ENCODE results near the gene GRAMD1B. TPM values are rescaled to one million over a fixed set of nuclear protein-coding genes. Genes with fewer than 3 reads are reported as not detected.

GRAMD1B gene
- total and polyA plus RNA-seq, 4 donors: 28.7 to 51.5 (median 45.9) TPM

DNA sequence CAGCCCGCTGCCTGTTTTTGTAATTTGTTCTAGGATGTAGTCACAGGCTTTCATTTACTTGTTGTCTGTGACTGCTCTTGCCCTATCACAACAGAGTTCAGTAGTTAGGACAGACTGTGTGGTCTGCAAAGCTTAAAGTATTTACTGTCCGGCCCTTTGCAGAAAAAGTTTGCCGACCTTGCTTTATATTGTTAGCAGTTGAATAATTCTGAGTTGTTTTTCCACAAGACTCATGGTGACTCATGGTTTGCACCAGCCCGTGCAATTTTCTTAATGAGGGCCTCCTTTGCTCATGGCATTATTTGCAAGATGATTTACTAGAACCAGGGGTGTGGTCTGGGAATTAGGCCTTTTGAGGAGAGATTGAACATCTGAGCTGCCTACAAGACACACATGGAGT lies 113.7 kb downstream of the GRAMD1B start:
- H3K4me1 ChIP-seq (ENCODE audit: control insufficient read depth, insufficient read depth, low read length): peaks cover 20% of the 10 kb centered on the region
- 100% methylated on average over 1 of the region's 4 CpGs for whole genome bisulfite sequencing (ENCODE audit: insufficient coverage)

GRCh38 chr11:123544631-123545375 lies 114.7 kb downstream of the GRAMD1B start:
- Histone ChIP-seq H3K4me3 (ENCODE audit: low read depth, low read length) (no peak overlapping the region), H3K9me3 (ENCODE audit: control insufficient read depth, insufficient read depth, low read length) (no peaks in the 10 kb centered on the region), H3K4me1 (ENCODE audit: control insufficient read depth, insufficient read depth, low read length) (peaks cover 25% of the 10 kb centered on the region), H3K27ac (ENCODE audit: low read depth, low read length) (peak overlapping the region; percentile 43), H3K36me3 (ENCODE audit: control insufficient read depth, insufficient read depth, low read length) (no peaks in the 10 kb centered on the region), H3K27me3 (ENCODE audit: control insufficient read depth, insufficient read depth, low read length) (no peaks in the 10 kb centered on the region)
- WGBS (ENCODE audit: insufficient coverage): 37% methylated on average over 9 of the region's 16 CpGs
- DNase-seq (ENCODE audit: low read depth in 4 of 6, low spot score in 6 of 6): peak in 2 of 6 donors; percentile 60 to 71

More for the DNA sequence above, 113.7 kb downstream of the GRAMD1B start:
- H3K4me3 ChIP-seq (ENCODE audit: low read depth, low read length): no peak overlapping the region
- H3K27me3 ChIP-seq (ENCODE audit: control insufficient read depth, insufficient read depth, low read length): no peaks in the 10 kb centered on the region
- no peak overlapping the region for H3K27ac ChIP-seq (ENCODE audit: low read depth, low read length)
- no peak for DNase-seq (ENCODE audit: low read depth in 4 of 6, low spot score in 6 of 6)
- no peaks in the 10 kb centered on the region for H3K9me3 ChIP-seq (ENCODE audit: control insufficient read depth, insufficient read depth, low read length)
- H3K36me3 ChIP-seq (ENCODE audit: control insufficient read depth, insufficient read depth, low read length): no peaks in the 10 kb centered on the region

DNA sequence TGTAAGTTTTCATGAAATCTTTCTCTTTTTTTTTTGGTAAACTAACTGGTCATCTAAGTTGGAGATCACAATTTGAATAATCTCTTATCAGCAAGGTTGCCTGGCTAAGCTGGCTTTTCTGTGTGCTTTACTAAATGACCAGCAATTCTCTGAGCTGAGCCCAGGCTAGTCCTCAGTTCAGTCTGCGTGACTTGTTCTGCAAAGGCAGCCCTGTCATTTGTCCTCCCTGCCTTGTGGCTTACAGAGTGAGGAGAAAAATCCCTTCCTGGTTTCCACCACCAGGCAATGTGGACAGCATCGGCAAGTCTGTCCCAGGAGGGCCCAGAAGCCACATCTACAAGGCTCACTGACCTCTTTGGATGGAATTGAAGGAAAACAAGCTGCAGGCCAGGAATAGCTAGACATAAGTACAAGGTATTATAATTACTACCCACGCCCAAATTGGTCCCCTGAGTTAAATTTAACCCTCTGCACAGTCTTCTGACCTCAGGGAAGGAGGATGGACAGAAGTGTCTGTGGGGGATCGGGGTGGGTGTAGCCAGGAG lies 115.7 kb downstream of the GRAMD1B start:
- Histone ChIP-seq H3K4me3 (ENCODE audit: low read depth, low read length) (no peak overlapping the region), H3K9me3 (ENCODE audit: control insufficient read depth, insufficient read depth, low read length) (no peaks in the 10 kb centered on the region), H3K27ac (ENCODE audit: low read depth, low read length) (no peak overlapping the region), H3K36me3 (ENCODE audit: control insufficient read depth, insufficient read depth, low read length) (no peaks in the 10 kb centered on the region), H3K4me1 (ENCODE audit: control insufficient read depth, insufficient read depth, low read length) (peaks cover 33% of the 10 kb centered on the region), H3K27me3 (ENCODE audit: control insufficient read depth, insufficient read depth, low read length) (no peaks in the 10 kb centered on the region)
- WGBS (ENCODE audit: insufficient coverage): 100% methylated on average over 1 of the region's 4 CpGs
- DNase-seq (ENCODE audit: low read depth in 4 of 6, low spot score in 6 of 6): no peak

DNA sequence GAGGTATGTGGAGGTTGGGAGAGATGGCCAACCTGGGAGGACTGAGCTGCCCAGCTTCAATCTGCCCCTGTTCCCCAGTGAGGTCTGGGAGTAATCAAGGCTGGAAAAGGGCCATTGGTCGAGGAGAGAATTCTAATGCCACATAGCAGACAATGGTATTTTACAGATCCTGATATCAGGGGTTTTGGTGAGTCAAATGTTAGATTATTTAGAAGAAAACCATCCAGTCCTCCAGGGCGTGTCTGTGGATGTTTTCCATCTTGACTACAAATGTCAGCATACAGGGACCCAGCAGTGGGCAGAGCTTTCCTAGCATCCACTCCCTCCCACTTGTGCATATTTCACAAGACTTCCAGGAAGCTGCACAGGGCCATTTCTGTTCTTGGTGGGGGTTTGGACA lies 116.4 kb downstream of the GRAMD1B start:
- Histone ChIP-seq H3K4me3 (ENCODE audit: low read depth, low read length) (no peak overlapping the region), H3K27me3 (ENCODE audit: control insufficient read depth, insufficient read depth, low read length) (no peaks in the 10 kb centered on the region), H3K36me3 (ENCODE audit: control insufficient read depth, insufficient read depth, low read length) (no peaks in the 10 kb centered on the region), H3K4me1 (ENCODE audit: control insufficient read depth, insufficient read depth, low read length) (peaks cover 35% of the 10 kb centered on the region), H3K9me3 (ENCODE audit: control insufficient read depth, insufficient read depth, low read length) (no peaks in the 10 kb centered on the region), H3K27ac (ENCODE audit: low read depth, low read length) (no peak overlapping the region)
- DNase-seq (ENCODE audit: low read depth in 4 of 6, low spot score in 6 of 6): no peak
- WGBS (ENCODE audit: insufficient coverage): 80% methylated on average over 1 of the region's 2 CpGs

DNA sequence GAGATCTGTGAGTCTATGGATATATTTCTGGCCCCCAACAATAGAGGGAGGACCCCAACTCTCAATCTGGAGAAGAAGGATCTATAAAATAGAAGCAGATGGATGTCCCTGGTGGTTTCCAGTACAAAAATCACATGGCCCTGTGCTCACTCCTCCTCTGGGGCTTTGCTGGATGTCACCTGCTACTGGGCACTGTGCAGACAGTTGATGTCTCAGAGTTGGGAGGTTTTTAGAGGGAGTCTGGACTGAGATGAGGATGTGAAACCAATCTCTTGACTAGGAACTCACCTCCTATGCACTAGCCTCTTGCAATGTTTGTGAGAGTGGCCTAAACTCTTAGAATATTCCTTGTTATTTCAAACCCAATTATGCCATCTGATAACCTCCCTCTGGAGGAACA lies 117.1 kb downstream of the GRAMD1B start:
- no peak for DNase-seq (ENCODE audit: low read depth in 4 of 6, low spot score in 6 of 6)
- no peaks in the 10 kb centered on the region for H3K36me3 ChIP-seq (ENCODE audit: control insufficient read depth, insufficient read depth, low read length)
- no peak overlapping the region for H3K4me3 ChIP-seq (ENCODE audit: low read depth, low read length)
- H3K27ac ChIP-seq (ENCODE audit: low read depth, low read length): no peak overlapping the region
- peaks cover 35% of the 10 kb centered on the region for H3K4me1 ChIP-seq (ENCODE audit: control insufficient read depth, insufficient read depth, low read length)
- H3K9me3 ChIP-seq (ENCODE audit: control insufficient read depth, insufficient read depth, low read length): no peaks in the 10 kb centered on the region
- no peaks in the 10 kb centered on the region for H3K27me3 ChIP-seq (ENCODE audit: control insufficient read depth, insufficient read depth, low read length)

GRCh38 chr11:123548774-123549173 lies 118.7 kb downstream of the GRAMD1B start:
- H3K4me1 ChIP-seq (ENCODE audit: control insufficient read depth, insufficient read depth, low read length): peaks cover 35% of the 10 kb centered on the region
- no peaks in the 10 kb centered on the region for H3K9me3 ChIP-seq (ENCODE audit: control insufficient read depth, insufficient read depth, low read length)
- no peaks in the 10 kb centered on the region for H3K27me3 ChIP-seq (ENCODE audit: control insufficient read depth, insufficient read depth, low read length)
- no peak overlapping the region for H3K4me3 ChIP-seq (ENCODE audit: low read depth, low read length)
- no peak for DNase-seq (ENCODE audit: low read depth in 4 of 6, low spot score in 6 of 6)
- H3K27ac ChIP-seq (ENCODE audit: low read depth, low read length): no peak overlapping the region
- no peaks in the 10 kb centered on the region for H3K36me3 ChIP-seq (ENCODE audit: control insufficient read depth, insufficient read depth, low read length)
- 87% methylated on average over 3 of the region's 4 CpGs for WGBS (ENCODE audit: insufficient coverage)

GRCh38 chr11:123549926-123550917 lies 120.2 kb downstream of the GRAMD1B start:
- WGBS (ENCODE audit: insufficient coverage): 54% methylated on average over 11 of the region's 16 CpGs
- Histone ChIP-seq H3K4me1 (ENCODE audit: control insufficient read depth, insufficient read depth, low read length) (peaks cover 25% of the 10 kb centered on the region), H3K27me3 (ENCODE audit: control insufficient read depth, insufficient read depth, low read length) (no peaks in the 10 kb centered on the region), H3K27ac (ENCODE audit: low read depth, low read length) (no peak overlapping the region), H3K9me3 (ENCODE audit: control insufficient read depth, insufficient read depth, low read length) (no peaks in the 10 kb centered on the region), H3K4me3 (ENCODE audit: low read depth, low read length) (no peak overlapping the region), H3K36me3 (ENCODE audit: control insufficient read depth, insufficient read depth, low read length) (no peaks in the 10 kb centered on the region)
- peak in 1 of 6 donors; percentile 65 for DNase-seq (ENCODE audit: low read depth in 4 of 6, low spot score in 6 of 6)

- Histone ChIP-seq H3K9me3 (ENCODE audit: control insufficient read depth, insufficient read depth, low read length) (no peaks in the 10 kb centered on the region), H3K36me3 (ENCODE audit: control insufficient read depth, insufficient read depth, low read length) (no peaks in the 10 kb centered on the region), H3K4me1 (ENCODE audit: control insufficient read depth, insufficient read depth, low read length) (peaks cover 16% of the 10 kb centered on the region), H3K27me3 (ENCODE audit: control insufficient read depth, insufficient read depth, low read length) (no peaks in the 10 kb centered on the region), H3K27ac (ENCODE audit: low read depth, low read length) (no peak overlapping the region), H3K4me3 (ENCODE audit: low read depth, low read length) (no peak overlapping the region)
- DNase-seq (ENCODE audit: low read depth in 4 of 6, low spot score in 6 of 6): no peak
- WGBS (ENCODE audit: insufficient coverage): 100% methylated on average over 2 of the region's 6 CpGs
These were observed 121.0 kb downstream of the GRAMD1B start for GRCh38 chr11:123551079-123551478.

GRCh38 chr11:123556633-123557032 lies 126.6 kb downstream of the GRAMD1B start:
- Histone ChIP-seq H3K27me3 (ENCODE audit: control insufficient read depth, insufficient read depth, low read length) (no peaks in the 10 kb centered on the region), H3K4me1 (ENCODE audit: control insufficient read depth, insufficient read depth, low read length) (peaks cover 22% of the 10 kb centered on the region), H3K4me3 (ENCODE audit: low read depth, low read length) (no peak overlapping the region), H3K9me3 (ENCODE audit: control insufficient read depth, insufficient read depth, low read length) (no peaks in the 10 kb centered on the region), H3K36me3 (ENCODE audit: control insufficient read depth, insufficient read depth, low read length) (no peaks in the 10 kb centered on the region), H3K27ac (ENCODE audit: low read depth, low read length) (no peak overlapping the region)
- DNase-seq (ENCODE audit: low read depth in 4 of 6, low spot score in 6 of 6): no peak
- 96% methylated on average over 3 of the region's 7 CpGs for WGBS (ENCODE audit: insufficient coverage)
